ENCODE data around the gene YPEL2.

DNA sequence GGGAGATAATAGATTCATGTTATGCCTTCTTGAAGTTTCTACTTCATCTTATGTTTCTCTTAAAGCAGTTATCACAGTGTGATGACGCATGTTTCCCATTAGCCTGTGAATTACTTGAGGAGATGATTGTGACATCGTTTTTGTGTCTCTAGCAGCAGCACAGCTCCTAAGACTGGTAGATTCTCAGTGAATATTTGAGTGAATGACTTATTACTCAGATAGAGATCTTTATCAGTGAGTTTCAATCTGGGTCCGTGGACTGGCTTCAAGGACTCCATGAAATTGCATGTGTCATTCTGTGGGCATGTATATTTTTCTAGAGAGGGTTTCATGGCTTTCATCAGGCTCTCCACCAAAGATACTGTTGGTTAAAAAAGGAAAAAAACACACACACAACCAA lies 29.9 kb downstream of the YPEL2 start:
- TF ChIP-seq SPI1 (IDR thresholded peaks at IDR 0.05; ENCODE audit: borderline replicate concordance, low read depth) (no peak), GABPA (IDR thresholded peaks at IDR 0.05; ENCODE audit: low read depth) (no peak), POLR2AphosphoS5 (IDR thresholded peaks at IDR 0.05; ENCODE audit: low read depth) (no peak)
- TF ChIP-seq, protein P1, sequence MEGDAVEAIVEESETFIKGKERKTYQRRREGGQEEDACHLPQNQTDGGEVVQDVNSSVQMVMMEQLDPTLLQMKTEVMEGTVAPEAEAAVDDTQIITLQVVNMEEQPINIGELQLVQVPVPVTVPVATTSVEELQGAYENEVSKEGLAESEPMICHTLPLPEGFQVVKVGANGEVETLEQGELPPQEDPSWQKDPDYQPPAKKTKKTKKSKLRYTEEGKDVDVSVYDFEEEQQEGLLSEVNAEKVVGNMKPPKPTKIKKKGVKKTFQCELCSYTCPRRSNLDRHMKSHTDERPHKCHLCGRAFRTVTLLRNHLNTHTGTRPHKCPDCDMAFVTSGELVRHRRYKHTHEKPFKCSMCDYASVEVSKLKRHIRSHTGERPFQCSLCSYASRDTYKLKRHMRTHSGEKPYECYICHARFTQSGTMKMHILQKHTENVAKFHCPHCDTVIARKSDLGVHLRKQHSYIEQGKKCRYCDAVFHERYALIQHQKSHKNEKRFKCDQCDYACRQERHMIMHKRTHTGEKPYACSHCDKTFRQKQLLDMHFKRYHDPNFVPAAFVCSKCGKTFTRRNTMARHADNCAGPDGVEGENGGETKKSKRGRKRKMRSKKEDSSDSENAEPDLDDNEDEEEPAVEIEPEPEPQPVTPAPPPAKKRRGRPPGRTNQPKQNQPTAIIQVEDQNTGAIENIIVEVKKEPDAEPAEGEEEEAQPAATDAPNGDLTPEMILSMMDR (IDR thresholded peaks at IDR 0.05; ENCODE audit: insufficient read depth, low read length) = no peak
- TF ChIP-seq, protein P2, sequence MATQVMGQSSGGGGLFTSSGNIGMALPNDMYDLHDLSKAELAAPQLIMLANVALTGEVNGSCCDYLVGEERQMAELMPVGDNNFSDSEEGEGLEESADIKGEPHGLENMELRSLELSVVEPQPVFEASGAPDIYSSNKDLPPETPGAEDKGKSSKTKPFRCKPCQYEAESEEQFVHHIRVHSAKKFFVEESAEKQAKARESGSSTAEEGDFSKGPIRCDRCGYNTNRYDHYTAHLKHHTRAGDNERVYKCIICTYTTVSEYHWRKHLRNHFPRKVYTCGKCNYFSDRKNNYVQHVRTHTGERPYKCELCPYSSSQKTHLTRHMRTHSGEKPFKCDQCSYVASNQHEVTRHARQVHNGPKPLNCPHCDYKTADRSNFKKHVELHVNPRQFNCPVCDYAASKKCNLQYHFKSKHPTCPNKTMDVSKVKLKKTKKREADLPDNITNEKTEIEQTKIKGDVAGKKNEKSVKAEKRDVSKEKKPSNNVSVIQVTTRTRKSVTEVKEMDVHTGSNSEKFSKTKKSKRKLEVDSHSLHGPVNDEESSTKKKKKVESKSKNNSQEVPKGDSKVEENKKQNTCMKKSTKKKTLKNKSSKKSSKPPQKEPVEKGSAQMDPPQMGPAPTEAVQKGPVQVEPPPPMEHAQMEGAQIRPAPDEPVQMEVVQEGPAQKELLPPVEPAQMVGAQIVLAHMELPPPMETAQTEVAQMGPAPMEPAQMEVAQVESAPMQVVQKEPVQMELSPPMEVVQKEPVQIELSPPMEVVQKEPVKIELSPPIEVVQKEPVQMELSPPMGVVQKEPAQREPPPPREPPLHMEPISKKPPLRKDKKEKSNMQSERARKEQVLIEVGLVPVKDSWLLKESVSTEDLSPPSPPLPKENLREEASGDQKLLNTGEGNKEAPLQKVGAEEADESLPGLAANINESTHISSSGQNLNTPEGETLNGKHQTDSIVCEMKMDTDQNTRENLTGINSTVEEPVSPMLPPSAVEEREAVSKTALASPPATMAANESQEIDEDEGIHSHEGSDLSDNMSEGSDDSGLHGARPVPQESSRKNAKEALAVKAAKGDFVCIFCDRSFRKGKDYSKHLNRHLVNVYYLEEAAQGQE (IDR thresholded peaks at IDR 0.05; ENCODE audit: insufficient replicate concordance, low read depth) = no peak

Measured in HL-60 (cell line).